ENCODE data around the gene PIP4K2A.

PIP4K2A gene

DNA sequence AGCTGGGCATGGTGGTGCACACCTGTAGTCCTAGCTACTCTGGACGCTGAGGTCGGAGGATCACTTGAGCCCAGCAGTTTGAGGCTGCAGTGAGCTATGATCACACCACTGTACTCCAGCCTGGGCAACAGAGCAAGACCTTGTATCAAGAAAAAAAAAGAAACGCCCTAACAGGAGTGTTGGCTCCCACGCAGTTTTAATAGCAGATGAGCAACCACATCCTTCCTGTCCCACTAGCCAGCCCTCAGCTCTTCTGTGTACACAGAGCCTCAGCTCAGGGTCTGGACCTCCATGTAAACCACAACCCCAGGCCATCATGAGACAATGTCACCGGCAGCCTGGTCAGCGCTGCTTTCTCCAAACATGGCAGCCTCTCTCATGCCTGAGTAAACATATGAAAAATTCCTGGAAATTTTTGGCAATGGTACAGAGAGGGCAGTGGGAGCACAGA, 108.2 kb downstream of the PIP4K2A start:
- no peak overlapping the region for H3K4me3 ChIP-seq (ENCODE audit: insufficient read length, low read depth)
- no peak for DNase-seq (ENCODE audit: low read depth, low spot score)

DNA sequence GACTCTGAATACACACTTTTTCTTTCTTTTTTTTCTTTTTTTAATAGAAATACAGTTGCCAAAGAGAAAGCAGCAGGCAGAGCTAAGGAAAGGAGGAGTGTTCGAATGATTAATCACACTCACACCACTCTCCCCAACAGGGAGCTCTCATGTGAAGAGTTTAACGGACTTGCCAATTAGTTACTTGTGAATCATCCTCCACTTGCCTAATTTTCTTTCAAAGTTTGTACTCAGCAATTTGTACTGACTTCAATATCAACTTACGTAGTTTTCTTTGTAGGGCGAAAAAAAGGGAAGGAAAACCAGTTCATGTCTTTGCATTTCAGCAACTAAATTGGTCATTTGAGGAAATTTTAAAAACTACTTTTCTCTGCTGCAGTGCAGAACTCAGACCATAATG, 109.2 kb downstream of the PIP4K2A start:
- Histone ChIP-seq H3K9ac (ENCODE audit: insufficient read length, low read depth) (no peak overlapping the region), H3K9me3 (ENCODE audit: insufficient read depth, low read length) (peaks cover 6% of the 10 kb centered on the region; the same call in 1 of the 2 replicates), H3K27me3 (ENCODE audit: insufficient read depth, insufficient read length) (no peaks in the 10 kb centered on the region), H3K36me3 (ENCODE audit: insufficient read depth, insufficient read length, low read length) (peaks cover 29% of the 10 kb centered on the region), H3K4me3 (ENCODE audit: insufficient read length, low read depth) (no peak overlapping the region), H3K4me1 (ENCODE audit: insufficient read depth, insufficient read length) (peaks cover 2% of the 10 kb centered on the region)
- no peak for DNase-seq (ENCODE audit: low read depth, low spot score)
- no peak for TF ChIP-seq ZNF274 (IDR thresholded peaks at IDR 0.05; ENCODE audit: low read depth, low read length)
- no peak for TF ChIP-seq SUZ12 (IDR thresholded peaks at IDR 0.05; ENCODE audit: extremely low read depth, insufficient read depth, insufficient read length)
- TF ChIP-seq YY1 (IDR thresholded peaks at IDR 0.05; ENCODE audit: insufficient read depth, insufficient read length) = no peak

More for the DNA sequence above, 108.2 kb downstream of the PIP4K2A start:
- peaks cover 6% of the 10 kb centered on the region; the same call in 1 of the 2 replicates for H3K9me3 ChIP-seq (ENCODE audit: insufficient read depth, low read length)
- H3K9ac ChIP-seq (ENCODE audit: insufficient read length, low read depth) = no peak overlapping the region
- TF ChIP-seq YY1 (IDR thresholded peaks at IDR 0.05; ENCODE audit: insufficient read depth, insufficient read length) (no peak), ZNF274 (IDR thresholded peaks at IDR 0.05; ENCODE audit: low read depth, low read length) (no peak), SUZ12 (IDR thresholded peaks at IDR 0.05; ENCODE audit: extremely low read depth, insufficient read depth, insufficient read length) (no peak)
- H3K27me3 ChIP-seq (ENCODE audit: insufficient read depth, insufficient read length) = no peaks in the 10 kb centered on the region
- H3K4me1 ChIP-seq (ENCODE audit: insufficient read depth, insufficient read length) = peaks cover 2% of the 10 kb centered on the region
- H3K36me3 ChIP-seq (ENCODE audit: insufficient read depth, insufficient read length, low read length) = peaks cover 24% of the 10 kb centered on the region

DNA sequence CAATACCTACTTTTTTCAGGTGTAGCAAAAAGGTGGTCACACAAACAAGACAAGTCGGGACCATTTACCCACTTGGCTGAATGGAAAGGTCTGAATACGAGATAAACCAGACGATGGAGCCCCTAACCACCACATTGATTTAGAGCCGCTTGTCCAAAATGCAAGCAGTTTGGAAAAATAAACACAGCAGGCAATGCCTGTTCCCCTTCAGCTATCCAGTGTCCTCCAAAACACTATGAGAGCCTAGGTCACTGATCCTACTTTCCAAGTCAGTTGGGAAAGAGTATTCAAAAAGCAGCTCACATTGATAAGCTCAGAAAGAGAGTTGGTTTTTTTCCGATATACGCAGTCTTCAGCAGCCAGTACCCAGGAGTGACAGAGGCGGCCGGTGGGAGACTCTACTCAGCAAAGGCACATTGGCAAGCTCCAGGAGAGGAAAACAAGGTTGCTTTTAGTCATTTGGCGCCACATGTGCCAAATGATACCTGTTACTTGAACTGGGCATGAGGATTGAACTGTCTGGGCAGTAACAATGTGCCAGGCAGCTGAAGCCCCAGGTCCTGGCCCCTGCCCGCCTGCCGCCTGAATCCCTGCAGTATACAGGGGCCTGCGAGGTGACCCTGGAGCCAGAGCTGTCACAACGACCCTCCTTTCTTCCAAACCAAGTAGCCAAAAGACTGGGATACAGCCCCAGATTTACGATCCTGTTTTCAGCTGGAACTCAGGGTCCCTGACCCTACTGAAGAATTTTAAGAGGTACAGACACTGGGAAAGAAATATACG, 109.8 kb downstream of the PIP4K2A start:
- Histone ChIP-seq H3K4me1 (ENCODE audit: insufficient read depth, insufficient read length) (peaks cover 2% of the 10 kb centered on the region), H3K9ac (ENCODE audit: insufficient read length, low read depth) (no peak overlapping the region)

DNA sequence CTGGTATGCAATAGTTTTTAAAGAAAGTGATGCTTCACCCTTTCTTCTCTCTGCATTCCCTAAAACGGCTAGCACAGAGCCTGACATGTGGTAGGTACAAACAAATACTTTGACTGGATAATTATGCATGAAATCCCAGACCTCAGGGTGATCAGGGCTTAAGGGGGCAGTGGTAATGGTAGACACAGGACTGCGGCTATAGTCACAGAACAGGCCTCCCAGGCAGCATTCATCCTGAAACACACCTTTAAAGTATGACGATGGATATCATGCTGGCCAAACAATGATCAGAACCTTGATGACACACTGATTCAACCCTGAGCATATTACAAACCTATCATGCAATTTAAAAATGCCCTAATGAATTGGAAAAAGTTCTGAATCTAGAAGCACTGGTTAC, 110.8 kb downstream of the PIP4K2A start:
- H3K4me1 ChIP-seq (ENCODE audit: insufficient read depth, insufficient read length) = peaks cover 2% of the 10 kb centered on the region
- H3K27me3 ChIP-seq (ENCODE audit: insufficient read depth, insufficient read length) = no peaks in the 10 kb centered on the region
- peaks cover 23% of the 10 kb centered on the region for H3K36me3 ChIP-seq (ENCODE audit: insufficient read depth, insufficient read length, low read length)
- H3K9ac ChIP-seq (ENCODE audit: insufficient read length, low read depth) = no peak overlapping the region
- TF ChIP-seq ZNF274 (IDR thresholded peaks at IDR 0.05; ENCODE audit: low read depth, low read length) (no peak), SUZ12 (IDR thresholded peaks at IDR 0.05; ENCODE audit: extremely low read depth, insufficient read depth, insufficient read length) (no peak), YY1 (IDR thresholded peaks at IDR 0.05; ENCODE audit: insufficient read depth, insufficient read length) (no peak)
- DNase-seq (ENCODE audit: low read depth, low spot score) = no peak
- H3K9me3 ChIP-seq (ENCODE audit: insufficient read depth, low read length) = peaks cover 6% of the 10 kb centered on the region; the same call in 1 of the 2 replicates
- H3K4me3 ChIP-seq (ENCODE audit: insufficient read length, low read depth) = no peak overlapping the region

More for the DNA sequence above, 109.8 kb downstream of the PIP4K2A start:
- Histone ChIP-seq H3K9me3 (ENCODE audit: insufficient read depth, low read length) (peaks cover 6% of the 10 kb centered on the region; the same call in 1 of the 2 replicates), H3K36me3 (ENCODE audit: insufficient read depth, insufficient read length, low read length) (peaks cover 30% of the 10 kb centered on the region), H3K4me3 (ENCODE audit: insufficient read length, low read depth) (no peak overlapping the region), H3K27me3 (ENCODE audit: insufficient read depth, insufficient read length) (no peaks in the 10 kb centered on the region)
- no peak for DNase-seq (ENCODE audit: low read depth, low spot score)
- no peak for TF ChIP-seq ZNF274 (IDR thresholded peaks at IDR 0.05; ENCODE audit: low read depth, low read length)
- TF ChIP-seq YY1 (IDR thresholded peaks at IDR 0.05; ENCODE audit: insufficient read depth, insufficient read length) = no peak
- no peak for TF ChIP-seq SUZ12 (IDR thresholded peaks at IDR 0.05; ENCODE audit: extremely low read depth, insufficient read depth, insufficient read length)

DNA sequence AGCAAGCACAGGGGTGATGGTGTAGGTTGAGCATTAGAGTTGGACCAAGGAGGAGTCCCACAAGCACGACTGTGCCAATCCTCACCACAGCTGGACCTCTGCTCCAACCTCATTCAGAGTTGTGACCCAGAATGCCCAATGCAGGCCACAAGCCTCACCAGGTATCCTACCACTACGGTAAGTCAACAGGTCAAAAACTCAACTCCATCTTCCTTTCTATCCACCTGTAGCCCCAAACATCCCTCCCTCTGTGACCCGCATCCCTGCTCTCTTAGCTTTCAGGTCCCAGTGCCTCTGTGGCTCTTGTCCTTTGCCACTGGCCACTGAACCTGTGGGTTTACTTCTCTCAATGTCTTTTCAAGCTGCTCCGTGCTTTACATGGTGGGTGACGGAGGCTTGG, 112.8 kb downstream of the PIP4K2A start:
- no peak for TF ChIP-seq YY1 (IDR thresholded peaks at IDR 0.05; ENCODE audit: insufficient read depth, insufficient read length)
- TF ChIP-seq ZNF274 (IDR thresholded peaks at IDR 0.05; ENCODE audit: low read depth, low read length) = no peak
- no peak for TF ChIP-seq SUZ12 (IDR thresholded peaks at IDR 0.05; ENCODE audit: extremely low read depth, insufficient read depth, insufficient read length)
- Histone ChIP-seq H3K4me1 (ENCODE audit: insufficient read depth, insufficient read length) (peaks cover 4% of the 10 kb centered on the region), H3K4me3 (ENCODE audit: insufficient read length, low read depth) (no peak overlapping the region), H3K27me3 (ENCODE audit: insufficient read depth, insufficient read length) (no peaks in the 10 kb centered on the region), H3K9me3 (ENCODE audit: insufficient read depth, low read length) (peaks cover 6% of the 10 kb centered on the region; the same call in 1 of the 2 replicates), H3K36me3 (ENCODE audit: insufficient read depth, insufficient read length, low read length) (peaks cover 11% of the 10 kb centered on the region), H3K9ac (ENCODE audit: insufficient read length, low read depth) (no peak overlapping the region)
- DNase-seq (ENCODE audit: low read depth, low spot score) = no peak

DNA sequence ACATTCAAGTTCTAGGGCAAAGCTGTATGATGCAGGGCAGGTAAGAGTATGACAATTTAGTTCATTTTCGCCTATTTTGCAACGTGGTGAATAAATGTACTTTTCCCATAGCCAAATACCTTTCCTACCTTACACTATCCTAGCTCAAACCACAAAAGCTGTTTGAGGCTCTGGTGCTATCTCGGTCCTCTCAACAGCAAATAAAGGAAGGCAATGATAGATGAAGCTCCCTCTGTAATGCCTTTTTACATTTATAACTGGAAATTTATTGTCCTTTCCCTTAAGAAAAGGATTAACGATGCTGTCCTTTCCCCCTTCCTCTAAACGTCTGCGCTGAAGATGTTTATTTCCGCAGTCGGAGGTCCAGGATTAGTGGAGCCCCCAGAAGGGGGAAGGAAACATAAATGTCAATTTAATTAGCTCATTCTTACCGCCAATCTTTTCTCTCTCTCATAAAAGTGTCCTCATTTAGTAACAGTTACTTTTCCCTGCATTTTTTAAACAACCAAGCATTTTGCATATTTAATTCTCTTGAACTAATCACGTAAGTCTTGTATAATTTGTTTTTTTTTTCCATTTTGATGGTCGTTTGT, 114.6 kb downstream of the PIP4K2A start:
- Histone ChIP-seq H3K36me3 (ENCODE audit: insufficient read depth, insufficient read length, low read length) (peaks cover 11% of the 10 kb centered on the region), H3K4me3 (ENCODE audit: insufficient read length, low read depth) (no peak overlapping the region), H3K27me3 (ENCODE audit: insufficient read depth, insufficient read length) (no peaks in the 10 kb centered on the region), H3K4me1 (ENCODE audit: insufficient read depth, insufficient read length) (peaks cover 4% of the 10 kb centered on the region), H3K9me3 (ENCODE audit: insufficient read depth, low read length) (peaks cover 6% of the 10 kb centered on the region; the same call in 1 of the 2 replicates), H3K9ac (ENCODE audit: insufficient read length, low read depth) (no peak overlapping the region)
- DNase-seq (ENCODE audit: low read depth, low spot score) = no peak
- TF ChIP-seq YY1 (IDR thresholded peaks at IDR 0.05; ENCODE audit: insufficient read depth, insufficient read length) (no peak), SUZ12 (IDR thresholded peaks at IDR 0.05; ENCODE audit: extremely low read depth, insufficient read depth, insufficient read length) (no peak), ZNF274 (IDR thresholded peaks at IDR 0.05; ENCODE audit: low read depth, low read length) (no peak)

DNA sequence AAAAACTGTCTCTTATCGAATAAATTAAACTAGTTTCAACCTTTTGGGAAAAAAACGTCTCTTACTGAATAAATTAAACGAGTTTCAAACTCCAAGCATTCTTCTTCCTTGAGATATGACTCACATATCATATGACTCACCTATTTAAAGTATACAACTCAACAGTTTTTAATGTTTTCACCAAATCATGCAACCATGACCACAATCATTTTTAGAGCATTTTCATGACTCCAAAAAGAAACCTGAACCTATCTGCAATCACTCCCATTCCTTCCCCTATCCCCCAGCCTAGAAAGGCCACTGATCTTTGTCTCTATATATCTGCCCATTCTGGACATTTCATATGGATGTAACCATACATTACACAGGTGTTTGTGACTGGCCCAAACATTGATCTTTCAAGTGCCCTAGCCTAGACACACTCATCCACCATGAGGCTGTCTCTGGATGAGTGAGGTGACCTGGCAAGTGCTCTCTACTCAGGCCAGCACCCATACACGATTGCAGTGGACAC, 115.3 kb downstream of the PIP4K2A start:
- TF ChIP-seq YY1 (IDR thresholded peaks at IDR 0.05; ENCODE audit: insufficient read depth, insufficient read length) (no peak), SUZ12 (IDR thresholded peaks at IDR 0.05; ENCODE audit: extremely low read depth, insufficient read depth, insufficient read length) (no peak), ZNF274 (IDR thresholded peaks at IDR 0.05; ENCODE audit: low read depth, low read length) (no peak)
- DNase-seq (ENCODE audit: low read depth, low spot score) = no peak
- Histone ChIP-seq H3K4me3 (ENCODE audit: insufficient read length, low read depth) (no peak overlapping the region), H3K27me3 (ENCODE audit: insufficient read depth, insufficient read length) (no peaks in the 10 kb centered on the region), H3K36me3 (ENCODE audit: insufficient read depth, insufficient read length, low read length) (peaks cover 11% of the 10 kb centered on the region), H3K9me3 (ENCODE audit: insufficient read depth, low read length) (peaks cover 6% of the 10 kb centered on the region; the same call in 1 of the 2 replicates), H3K4me1 (ENCODE audit: insufficient read depth, insufficient read length) (peaks cover 4% of the 10 kb centered on the region), H3K9ac (ENCODE audit: insufficient read length, low read depth) (no peak overlapping the region)
